Lower leg skin (tissue), 4 donors: ENCODE data around the gene POLG2. TPM values are rescaled to one million over a fixed set of nuclear protein-coding genes. Genes with fewer than 3 reads are reported as not detected.
A peak's percentile ranks its signal among the peaks of the same experiment; 100 is the strongest.

ENCODE experiments used
- DNase-seq, 2 donors: peaks; one replicate each; pipeline ENCODE4 v3.0.0-alpha.2; 2019; ENCODE audit warnings: low spot score in 2 of 2
- H3K4me3 ChIP-seq: fragments of 200-600 bp; sonication (generic); 2 replicates; pipeline ENCODE4 v1.5.1; 2017; ENCODE audit warnings: mild to moderate bottlenecking, low read depth; ENCODE audit not compliant: poor library complexity, severe bottlenecking
- POLR2A ChIP-seq, 2 donors: fragments of 450-650 bp; IDR thresholded peaks; one replicate each; pipeline ENCODE4 v1.6.1; 2016 to 2017; ENCODE audit warnings: antibody characterized with exemption in 2 of 2, mild to moderate bottlenecking in 1 of 2, moderate library complexity in 1 of 2
- WGBS, 2 donors: methylation state at CpG; one replicate each; pipeline ENCODE4 v1.1.5; 2018; 5-methylcytosine and 5-hydroxymethylcytosine counted together
- intact Hi-C: fragments of 100-400 bp; cut with DNase I; formaldehyde crosslinking; loops from one replicate; pipeline ENCODE4 v1.15.0; 2023; ENCODE audit warnings: low total_unique reads
- total RNA-seq, 4 donors: library from RNA; depleted of rRNA; stranded (reverse); fragments of >200 nt; gene quantifications; one replicate each; pipeline ENCODE4 v1.1.0, GENCODE V29; 2016
- TF ChIP-seq, protein P1 (sequence below), 3 donors: fragments of 450-650 bp; IDR thresholded peaks; one replicate each; pipeline ENCODE4 v1.5.1; 2016; ENCODE audit warnings: antibody characterized with exemption in 3 of 3, mild to moderate bottlenecking in 3 of 3, moderate library complexity in 2 of 3

POLG2 gene
- 1 to 10 TPM; 2.2 to 7.7 (median 4.2) TPM for total RNA-seq

DNA sequence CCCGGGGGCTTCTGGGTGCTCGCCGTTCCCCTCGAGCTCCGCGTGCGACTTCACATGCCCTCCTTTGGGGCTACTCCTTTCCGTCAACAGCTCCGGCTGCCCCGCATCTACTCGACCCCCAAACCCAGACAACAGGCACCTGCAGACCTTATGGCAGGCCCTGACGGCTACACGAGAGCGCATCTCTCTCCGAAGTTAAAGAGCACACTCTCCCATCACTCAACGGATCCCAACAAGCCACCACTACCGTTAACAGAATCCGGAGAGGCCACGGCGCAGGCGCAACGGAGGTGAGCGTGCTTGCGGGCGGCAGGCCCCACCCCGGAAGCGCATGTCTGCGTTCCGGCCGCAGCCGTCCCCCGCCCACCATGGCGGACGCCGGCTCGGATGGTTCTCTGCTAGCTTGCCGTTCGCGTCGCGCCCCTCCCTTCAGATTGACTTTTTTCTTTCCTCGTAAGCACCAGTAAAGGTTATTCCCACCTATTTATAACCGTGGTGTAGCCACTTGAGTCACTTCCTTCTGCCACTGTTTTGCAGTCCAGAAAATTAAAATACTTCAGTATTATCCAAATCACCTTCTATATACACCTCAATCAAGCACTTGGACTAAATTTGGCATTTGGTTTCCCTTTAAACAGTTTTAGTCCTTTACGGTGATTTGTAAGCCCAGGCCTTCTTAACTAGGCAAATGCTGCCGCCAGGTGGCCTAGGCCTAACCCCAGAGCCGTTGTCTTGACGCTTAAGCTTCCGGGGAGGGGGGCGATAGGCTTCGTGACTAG is at the start of gene POLG2:
POLG2 (minus strand) TSS at position 269 of the 779 bp plus-strand sequence; CDS start at position 183, 86 bp downstream.
- peak; percentile 84 to 98 for DNase-seq
- H3K4me3 ChIP-seq = peak within 1 kb of the TSS; percentile 62
- intact Hi-C loops = no loop called here
- 1 to 2% methylated on average over 50 of the region's 50 CpGs for WGBS, 2 donors
- TF ChIP-seq, protein P1, sequence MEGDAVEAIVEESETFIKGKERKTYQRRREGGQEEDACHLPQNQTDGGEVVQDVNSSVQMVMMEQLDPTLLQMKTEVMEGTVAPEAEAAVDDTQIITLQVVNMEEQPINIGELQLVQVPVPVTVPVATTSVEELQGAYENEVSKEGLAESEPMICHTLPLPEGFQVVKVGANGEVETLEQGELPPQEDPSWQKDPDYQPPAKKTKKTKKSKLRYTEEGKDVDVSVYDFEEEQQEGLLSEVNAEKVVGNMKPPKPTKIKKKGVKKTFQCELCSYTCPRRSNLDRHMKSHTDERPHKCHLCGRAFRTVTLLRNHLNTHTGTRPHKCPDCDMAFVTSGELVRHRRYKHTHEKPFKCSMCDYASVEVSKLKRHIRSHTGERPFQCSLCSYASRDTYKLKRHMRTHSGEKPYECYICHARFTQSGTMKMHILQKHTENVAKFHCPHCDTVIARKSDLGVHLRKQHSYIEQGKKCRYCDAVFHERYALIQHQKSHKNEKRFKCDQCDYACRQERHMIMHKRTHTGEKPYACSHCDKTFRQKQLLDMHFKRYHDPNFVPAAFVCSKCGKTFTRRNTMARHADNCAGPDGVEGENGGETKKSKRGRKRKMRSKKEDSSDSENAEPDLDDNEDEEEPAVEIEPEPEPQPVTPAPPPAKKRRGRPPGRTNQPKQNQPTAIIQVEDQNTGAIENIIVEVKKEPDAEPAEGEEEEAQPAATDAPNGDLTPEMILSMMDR (IDR thresholded peaks at IDR 0.05) = peak in 1 of 3 donors; percentile 21
- TF ChIP-seq POLR2A (IDR thresholded peaks at IDR 0.05) = no peak

DNA sequence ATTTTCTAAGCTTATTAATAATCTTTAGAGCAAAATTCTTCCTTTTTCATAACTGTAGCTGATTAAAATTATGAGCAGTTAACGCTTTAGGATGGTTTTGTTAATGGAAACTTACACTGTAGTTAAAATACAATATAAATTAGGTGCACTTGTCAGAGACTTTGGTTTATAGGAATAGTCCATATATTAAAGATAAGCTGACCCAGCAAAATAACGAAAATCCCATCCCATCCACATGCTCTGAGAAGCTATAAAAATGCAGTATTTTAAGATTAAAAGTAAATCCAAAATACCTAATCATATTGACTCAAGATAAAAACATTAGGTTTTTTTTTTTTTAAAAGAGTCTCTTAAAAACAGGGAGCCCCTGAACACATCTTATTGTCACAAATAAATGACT is 47.9 kb upstream of the POLG2 start:
- TF ChIP-seq, protein P1 (IDR thresholded peaks at IDR 0.05) = no peak
- TF ChIP-seq POLR2A (IDR thresholded peaks at IDR 0.05) = no peak
- H3K4me3 ChIP-seq = no peak overlapping the region
- 95 to 96% methylated on average over 2 of the region's 2 CpGs for WGBS, 2 donors
- intact Hi-C loops = no loop called here
- no peak for DNase-seq

DNA sequence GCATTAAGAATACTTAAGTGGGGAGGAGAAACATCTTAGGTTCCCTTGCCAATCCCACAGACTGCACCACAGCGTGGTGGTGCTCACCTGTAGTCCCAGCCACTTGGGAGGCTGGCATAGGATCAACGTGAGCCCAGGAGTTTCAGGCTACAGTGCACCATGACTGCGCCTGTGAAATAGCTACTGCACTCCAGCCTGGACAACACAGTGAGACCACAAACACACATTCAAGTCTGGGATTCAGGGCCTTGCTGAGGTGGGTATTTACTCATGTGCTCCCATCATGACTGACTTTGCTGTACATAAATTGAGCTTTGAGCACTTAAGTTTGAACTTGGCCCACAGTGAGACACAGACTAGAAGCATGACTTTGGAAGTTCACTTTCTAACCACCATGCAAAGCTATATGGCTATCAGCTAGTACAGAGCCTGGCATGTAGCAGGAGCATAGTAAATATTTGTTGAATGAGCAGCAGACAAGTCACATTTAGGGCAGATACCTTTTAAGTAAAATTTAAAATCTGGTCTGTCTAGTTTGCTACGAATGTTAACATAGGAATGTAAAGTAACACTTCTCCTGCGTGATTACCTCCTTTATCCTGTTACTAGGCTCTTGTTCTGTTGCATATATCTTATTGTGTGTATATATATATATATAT is 43.4 kb upstream of the POLG2 start:
- intact Hi-C loops = no loop called here
- DNase-seq = no peak
- 90 to 91% methylated on average over 5 of the region's 5 CpGs for WGBS, 2 donors
- H3K4me3 ChIP-seq = no peak overlapping the region
- TF ChIP-seq POLR2A (IDR thresholded peaks at IDR 0.05) = no peak

DNA sequence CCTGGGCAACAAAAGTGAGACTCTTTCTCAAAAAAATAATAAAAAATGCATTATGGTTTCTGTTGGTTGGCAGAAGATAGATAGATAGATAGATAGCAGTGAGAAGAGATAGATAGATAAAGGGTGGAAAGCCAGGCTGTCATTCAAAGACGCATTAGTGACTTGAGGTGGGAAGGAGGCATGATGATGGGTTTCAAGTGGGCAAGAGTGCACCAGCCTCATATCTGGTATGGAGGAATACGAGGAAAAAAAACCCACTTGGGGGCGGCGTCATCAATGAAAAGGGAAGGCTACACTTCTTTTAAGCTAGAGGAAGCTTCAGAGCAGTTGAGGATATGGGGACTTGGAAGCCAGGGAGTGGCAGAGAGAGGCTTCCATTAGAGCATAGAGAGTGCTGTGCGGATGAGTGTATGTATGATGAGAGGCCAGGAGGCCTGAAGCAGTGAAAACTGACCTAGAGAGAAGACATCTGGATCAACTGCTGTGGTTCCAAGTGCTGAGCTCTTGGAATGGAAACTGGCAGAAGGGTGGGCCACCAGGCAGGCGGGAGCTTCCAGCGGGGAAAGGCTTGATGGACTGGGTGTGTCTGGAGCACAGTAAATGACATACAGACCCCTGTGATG is 41.8 kb upstream of the POLG2 start:
- DNase-seq = no peak
- intact Hi-C loops = no loop called here
- WGBS, 2 donors = 78 to 82% methylated on average over 7 of the region's 7 CpGs
- TF ChIP-seq POLR2A (IDR thresholded peaks at IDR 0.05) = no peak
- TF ChIP-seq, protein P1 (IDR thresholded peaks at IDR 0.05) = no peak
- no peak overlapping the region for H3K4me3 ChIP-seq

DNA sequence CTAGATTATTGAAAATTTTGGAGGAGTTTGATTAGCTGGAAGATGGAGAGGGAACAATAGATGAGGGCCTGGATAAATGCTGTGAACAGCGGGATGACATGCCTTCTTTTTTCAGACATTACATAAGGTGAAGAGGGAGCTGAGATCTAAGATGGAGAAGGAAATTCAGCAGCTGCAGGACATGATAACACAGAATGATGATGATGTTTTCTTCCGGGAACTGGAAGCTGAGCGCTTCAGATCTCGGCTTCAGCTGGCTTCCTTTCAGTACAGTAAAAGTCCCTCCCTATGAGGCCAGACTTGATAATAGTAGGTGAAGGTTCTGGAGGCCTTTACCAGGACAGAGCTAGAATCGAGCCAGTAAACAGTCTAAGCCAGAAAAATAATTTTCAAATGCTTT is 40.6 kb upstream of the POLG2 start:
- H3K4me3 ChIP-seq = no peak overlapping the region
- intact Hi-C loops = no loop called here
- no peak for DNase-seq
- 75 to 84% methylated on average over 5 of the region's 5 CpGs for WGBS, 2 donors
- TF ChIP-seq, protein P1 (IDR thresholded peaks at IDR 0.05) = no peak
- no peak for TF ChIP-seq POLR2A (IDR thresholded peaks at IDR 0.05)

DNA sequence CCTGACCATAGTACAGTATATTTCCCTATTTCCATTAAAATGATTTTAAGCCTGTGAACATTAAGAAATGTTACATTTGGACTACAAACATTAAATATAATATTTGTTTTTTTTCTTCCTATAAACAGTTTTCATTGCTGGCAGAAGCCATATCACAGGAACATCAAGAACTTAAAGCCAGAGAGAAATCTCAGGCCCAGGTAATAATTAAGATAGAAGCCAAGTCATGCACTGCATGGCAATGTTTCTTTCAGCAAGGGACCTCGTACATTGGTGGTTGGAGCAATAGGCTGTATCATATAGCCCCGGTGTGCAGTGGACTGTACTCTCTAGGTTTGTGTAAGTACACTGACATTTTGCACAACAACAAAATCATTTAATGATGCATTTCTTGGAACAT is 40.1 kb upstream of the POLG2 start:
- no peak for TF ChIP-seq POLR2A (IDR thresholded peaks at IDR 0.05)
- TF ChIP-seq, protein P1 (IDR thresholded peaks at IDR 0.05) = no peak
- WGBS, 2 donors = 83 to 87% methylated on average over 2 of the region's 2 CpGs
- no peak overlapping the region for H3K4me3 ChIP-seq
- intact Hi-C loops = no loop called here
- DNase-seq = no peak
